ENCODE results near the gene ALDH1B1. TPM values are rescaled to one million over a fixed set of nuclear protein-coding genes. Genes with fewer than 3 reads are reported as not detected.

The ALDH1B1 gene
- total RNA-seq, 1 experiment from 2014 or later: 13.3 TPM

DNA sequence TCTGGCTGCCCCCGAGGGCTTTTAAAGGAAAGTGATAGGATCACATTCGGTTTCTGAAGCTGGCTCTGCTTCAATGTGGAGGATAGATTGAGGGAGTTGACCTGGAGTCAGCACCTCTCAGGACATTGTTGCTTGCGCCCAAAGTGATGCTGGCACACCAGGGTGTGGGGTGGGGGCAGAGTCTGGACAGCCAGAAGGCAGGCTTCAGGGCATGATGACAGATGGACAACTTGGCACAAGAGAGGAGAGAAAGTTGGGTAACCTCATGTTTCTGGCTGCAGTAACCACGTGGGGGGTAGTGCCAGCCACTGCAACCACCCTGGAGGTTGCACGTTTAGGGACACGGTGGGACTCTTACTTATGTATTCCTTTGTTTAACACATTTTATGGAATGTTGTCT lies 9.5 kb downstream of the ALDH1B1 start:
- Mint-ChIP-seq H3K9me3 (ENCODE audit: low read depth, unreplicated experiment) (no peaks in the 10 kb centered on the region), H3K4me1 (ENCODE audit: low read depth, unreplicated experiment) (no peaks in the 10 kb centered on the region), H3K36me3 (ENCODE audit: insufficient read depth, unreplicated experiment) (no peaks in the 10 kb centered on the region), H3K27me3 (ENCODE audit: unreplicated experiment) (peaks cover 13% of the 10 kb centered on the region), H3K4me3 (ENCODE audit: low read depth, unreplicated experiment) (no peak overlapping the region), H3K27ac (ENCODE audit: unreplicated experiment) (no peak overlapping the region)
- TF ChIP-seq CTCF (IDR thresholded peaks at IDR 0.05; ENCODE audit: unreplicated experiment): no peak
- no TSS peak for BruUV-seq (replicated peaks)
- DNase-seq: no peak
- CTCF ChIA-PET: no interaction called here
- intact Hi-C loops (cut with micrococcal nuclease; ENCODE audit: unreplicated experiment): no loop called here

GRCh38 chr9:38404314-38404713 lies 11.8 kb downstream of the ALDH1B1 start:
- Mint-ChIP-seq H3K27ac (ENCODE audit: unreplicated experiment) (no peak overlapping the region), H3K9me3 (ENCODE audit: low read depth, unreplicated experiment) (no peaks in the 10 kb centered on the region), H3K4me1 (ENCODE audit: low read depth, unreplicated experiment) (no peaks in the 10 kb centered on the region), H3K36me3 (ENCODE audit: insufficient read depth, unreplicated experiment) (no peaks in the 10 kb centered on the region), H3K4me3 (ENCODE audit: low read depth, unreplicated experiment) (no peak overlapping the region), H3K27me3 (ENCODE audit: unreplicated experiment) (peaks cover 13% of the 10 kb centered on the region)
- no peak for TF ChIP-seq CTCF (IDR thresholded peaks at IDR 0.05; ENCODE audit: unreplicated experiment)
- DNase-seq: no peak
- CTCF ChIA-PET: no interaction called here
- no TSS peak for BruUV-seq (replicated peaks)
- intact Hi-C loops (cut with micrococcal nuclease; ENCODE audit: unreplicated experiment): no loop called here

GRCh38 chr9:38405785-38406184 lies 13.3 kb downstream of the ALDH1B1 start:
- H3K27ac Mint-ChIP-seq (ENCODE audit: unreplicated experiment): no peak overlapping the region
- no peaks in the 10 kb centered on the region for H3K4me1 Mint-ChIP-seq (ENCODE audit: low read depth, unreplicated experiment)
- DNase-seq: no peak
- no peaks in the 10 kb centered on the region for H3K36me3 Mint-ChIP-seq (ENCODE audit: insufficient read depth, unreplicated experiment)
- no peak for TF ChIP-seq CTCF (IDR thresholded peaks at IDR 0.05; ENCODE audit: unreplicated experiment)
- BruUV-seq (replicated peaks): no TSS peak
- H3K27me3 Mint-ChIP-seq (ENCODE audit: unreplicated experiment): peaks cover 13% of the 10 kb centered on the region
- intact Hi-C loops (cut with micrococcal nuclease; ENCODE audit: unreplicated experiment): no loop called here
- no peak overlapping the region for H3K4me3 Mint-ChIP-seq (ENCODE audit: low read depth, unreplicated experiment)
- CTCF ChIA-PET: no interaction called here
- no peaks in the 10 kb centered on the region for H3K9me3 Mint-ChIP-seq (ENCODE audit: low read depth, unreplicated experiment)

GRCh38 chr9:38406476-38407186 lies 14.1 kb downstream of the ALDH1B1 start:
- no peak for TF ChIP-seq CTCF (IDR thresholded peaks at IDR 0.05; ENCODE audit: unreplicated experiment)
- DNase-seq: no peak
- no peaks in the 10 kb centered on the region for H3K4me1 Mint-ChIP-seq (ENCODE audit: low read depth, unreplicated experiment)
- intact Hi-C loops (cut with micrococcal nuclease; ENCODE audit: unreplicated experiment): no loop called here
- no peaks in the 10 kb centered on the region for H3K9me3 Mint-ChIP-seq (ENCODE audit: low read depth, unreplicated experiment)
- H3K27ac Mint-ChIP-seq (ENCODE audit: unreplicated experiment): no peak overlapping the region
- no peaks in the 10 kb centered on the region for H3K36me3 Mint-ChIP-seq (ENCODE audit: insufficient read depth, unreplicated experiment)
- BruUV-seq (replicated peaks): no TSS peak
- CTCF ChIA-PET: no interaction called here
- peaks cover 13% of the 10 kb centered on the region for H3K27me3 Mint-ChIP-seq (ENCODE audit: unreplicated experiment)
- no peak overlapping the region for H3K4me3 Mint-ChIP-seq (ENCODE audit: low read depth, unreplicated experiment)

Measured in Calu3 (cell line).